Measurements from ENCODE around the gene KCNJ14.

The KCNJ14 gene

GRCh38 chr19:48470856-48471255, 15.5 kb downstream of the KCNJ14 start:
- TF ChIP-seq, protein P1, sequence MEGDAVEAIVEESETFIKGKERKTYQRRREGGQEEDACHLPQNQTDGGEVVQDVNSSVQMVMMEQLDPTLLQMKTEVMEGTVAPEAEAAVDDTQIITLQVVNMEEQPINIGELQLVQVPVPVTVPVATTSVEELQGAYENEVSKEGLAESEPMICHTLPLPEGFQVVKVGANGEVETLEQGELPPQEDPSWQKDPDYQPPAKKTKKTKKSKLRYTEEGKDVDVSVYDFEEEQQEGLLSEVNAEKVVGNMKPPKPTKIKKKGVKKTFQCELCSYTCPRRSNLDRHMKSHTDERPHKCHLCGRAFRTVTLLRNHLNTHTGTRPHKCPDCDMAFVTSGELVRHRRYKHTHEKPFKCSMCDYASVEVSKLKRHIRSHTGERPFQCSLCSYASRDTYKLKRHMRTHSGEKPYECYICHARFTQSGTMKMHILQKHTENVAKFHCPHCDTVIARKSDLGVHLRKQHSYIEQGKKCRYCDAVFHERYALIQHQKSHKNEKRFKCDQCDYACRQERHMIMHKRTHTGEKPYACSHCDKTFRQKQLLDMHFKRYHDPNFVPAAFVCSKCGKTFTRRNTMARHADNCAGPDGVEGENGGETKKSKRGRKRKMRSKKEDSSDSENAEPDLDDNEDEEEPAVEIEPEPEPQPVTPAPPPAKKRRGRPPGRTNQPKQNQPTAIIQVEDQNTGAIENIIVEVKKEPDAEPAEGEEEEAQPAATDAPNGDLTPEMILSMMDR (IDR thresholded peaks at IDR 0.05; ENCODE audit: extremely low read depth, missing control alignments) = no peak
- no peak for DNase-seq (ENCODE audit: low spot score)

DNA sequence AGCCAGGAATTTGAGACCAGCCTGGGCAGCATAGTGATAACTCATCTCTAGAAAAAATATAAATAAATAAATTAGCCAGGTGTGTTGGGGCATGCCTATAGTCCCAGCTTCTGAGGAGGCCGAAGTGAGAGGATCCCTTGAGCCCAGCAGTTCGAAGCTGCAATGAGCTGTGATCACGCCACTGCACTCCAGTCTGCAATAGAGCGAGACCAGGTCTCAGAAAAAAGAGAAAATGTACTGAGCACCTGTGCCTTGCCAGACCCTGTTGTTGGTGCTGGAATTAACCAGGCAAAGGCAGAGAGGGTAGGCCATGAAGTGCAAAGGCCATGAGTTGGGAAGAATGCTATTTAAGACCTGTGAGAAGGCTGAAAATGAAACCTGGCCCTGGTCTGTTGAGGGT, 16.5 kb downstream of the KCNJ14 start:
- TF ChIP-seq, protein P1 (IDR thresholded peaks at IDR 0.05; ENCODE audit: extremely low read depth, missing control alignments) = no peak
- DNase-seq (ENCODE audit: low spot score) = no peak

DNA sequence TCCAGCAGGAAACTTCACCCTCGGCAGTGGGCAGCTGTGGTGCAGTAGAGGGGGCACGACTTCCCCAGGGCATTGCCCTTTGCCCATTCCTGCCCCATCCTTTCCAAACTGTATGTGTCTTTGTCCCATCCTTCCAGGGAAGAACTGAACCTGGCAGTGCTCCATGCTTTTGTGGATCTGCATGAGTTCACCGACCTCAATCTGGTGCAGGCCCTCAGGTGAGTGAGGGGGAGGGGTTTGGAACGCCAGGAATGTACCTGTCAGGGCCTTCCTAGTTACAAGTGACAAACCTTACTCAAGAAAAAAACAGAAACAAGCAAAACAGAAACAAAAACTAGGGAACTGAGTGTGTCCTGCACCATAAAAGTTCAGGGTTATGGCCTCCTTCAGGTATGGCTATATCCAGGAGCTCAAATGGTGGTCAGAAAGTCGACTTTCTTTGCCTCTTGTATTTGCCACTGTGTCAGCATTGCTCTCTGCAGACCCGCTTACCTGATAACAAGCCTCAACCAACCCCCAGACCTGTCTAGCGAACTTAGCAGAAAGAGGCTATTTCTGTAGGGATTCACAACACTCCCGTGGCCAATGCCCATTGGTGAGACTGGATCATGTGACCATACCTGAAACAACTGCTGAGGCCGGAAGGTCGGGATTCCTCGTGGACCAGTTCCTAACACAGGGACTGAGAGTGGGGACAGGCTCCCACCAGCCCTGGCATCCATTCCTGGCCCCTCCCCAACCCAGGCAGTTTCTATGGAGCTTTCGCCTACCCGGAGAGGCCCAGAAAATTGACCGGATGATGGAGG, 18.0 kb downstream of the KCNJ14 start:
- DNase-seq (ENCODE audit: low spot score) = no peak
- TF ChIP-seq, protein P1 (IDR thresholded peaks at IDR 0.05; ENCODE audit: extremely low read depth, missing control alignments) = no peak

DNA sequence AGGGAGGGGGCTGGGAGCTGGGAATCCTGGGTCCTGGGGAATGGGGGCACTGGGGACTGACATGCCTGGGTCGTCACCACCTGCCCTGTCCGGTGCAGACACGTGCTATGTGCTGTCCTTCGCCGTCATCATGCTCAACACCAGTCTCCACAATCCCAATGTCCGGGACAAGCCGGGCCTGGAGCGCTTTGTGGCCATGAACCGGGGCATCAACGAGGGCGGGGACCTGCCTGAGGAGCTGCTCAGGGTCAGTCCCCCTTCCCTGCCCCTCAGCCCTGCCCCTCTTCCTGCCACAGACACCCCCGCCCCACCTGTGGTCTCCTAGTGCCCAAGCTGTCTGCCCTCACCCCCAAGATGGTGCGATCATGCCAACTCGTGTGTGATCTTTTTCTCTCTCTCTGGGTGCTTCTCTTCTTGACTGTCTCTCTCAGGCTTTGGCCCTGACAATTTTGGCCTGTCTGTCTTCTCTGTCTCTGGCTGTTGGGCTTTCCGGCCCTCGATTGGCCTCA, 18.8 kb downstream of the KCNJ14 start:
- DNase-seq (ENCODE audit: low spot score) = no peak
- TF ChIP-seq, protein P1 (IDR thresholded peaks at IDR 0.05; ENCODE audit: extremely low read depth, missing control alignments) = no peak

DNA sequence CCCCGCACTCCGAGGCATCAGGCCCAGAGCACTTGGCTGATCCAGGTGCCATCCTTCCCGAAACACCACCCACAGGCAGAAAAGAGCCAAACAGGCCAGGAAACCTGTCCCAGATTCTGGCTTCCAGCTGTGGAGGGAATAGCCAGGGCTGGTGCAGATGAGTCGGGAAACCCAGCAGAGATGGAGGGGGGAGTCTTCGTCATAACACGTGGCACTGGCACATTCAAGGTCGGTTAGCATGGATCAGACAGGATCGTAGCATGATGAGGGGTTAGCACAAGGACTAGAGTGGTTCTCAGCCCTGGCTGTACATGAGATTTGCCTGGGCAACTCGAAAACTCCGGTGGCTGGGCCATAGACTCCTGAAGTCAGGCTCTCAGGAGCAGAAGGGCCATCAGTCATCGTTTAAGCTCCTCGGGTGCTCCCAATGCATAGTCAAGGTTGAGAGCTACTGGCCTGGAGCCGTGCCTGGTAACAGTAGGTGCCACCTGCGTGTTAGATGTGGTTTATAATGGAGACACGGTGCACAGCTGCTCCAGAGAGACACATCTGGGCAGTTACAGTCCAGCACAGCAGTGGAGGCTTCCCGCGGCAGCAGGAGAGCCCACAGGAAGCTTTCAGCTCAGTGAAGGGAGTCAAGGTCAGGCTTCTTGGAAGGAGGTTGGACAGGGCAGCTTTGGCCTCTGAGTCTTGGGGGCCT, 20.1 kb downstream of the KCNJ14 start:
- TF ChIP-seq, protein P1 (IDR thresholded peaks at IDR 0.05; ENCODE audit: extremely low read depth, missing control alignments) = no peak
- no peak for DNase-seq (ENCODE audit: low spot score)

DNA sequence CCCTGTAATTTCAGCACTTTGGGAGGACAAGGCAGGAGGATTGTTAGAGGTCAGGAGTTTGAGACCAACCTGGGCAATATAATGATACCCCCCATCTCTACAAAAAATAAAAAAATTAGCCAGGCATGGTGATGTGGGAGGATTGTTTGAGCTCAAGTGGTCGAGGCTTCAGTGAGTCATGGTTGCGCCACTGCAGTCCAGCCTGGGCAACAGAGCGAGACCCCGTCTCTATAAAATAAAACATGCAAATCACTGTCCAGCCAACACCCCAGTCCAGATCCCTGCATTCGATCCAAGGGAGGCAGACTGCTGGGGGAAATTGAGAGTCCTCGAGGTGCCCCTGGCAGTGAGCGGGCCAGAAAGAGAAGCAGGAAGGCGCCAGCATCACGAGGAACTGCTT, 20.8 kb downstream of the KCNJ14 start:
- TF ChIP-seq, protein P1 (IDR thresholded peaks at IDR 0.05; ENCODE audit: extremely low read depth, missing control alignments) = no peak
- no peak for DNase-seq (ENCODE audit: low spot score)

- DNase-seq (ENCODE audit: low spot score) = no peak
- TF ChIP-seq, protein P1 (IDR thresholded peaks at IDR 0.05; ENCODE audit: extremely low read depth, missing control alignments) = no peak
These were observed 21.8 kb downstream of the KCNJ14 start for GRCh38 chr19:48477067-48477685.

Data from GM20000 (cell line).